B cell (primary cell): Measurements from ENCODE around the gene TEDC2. TPM values are rescaled to one million over a fixed set of nuclear protein-coding genes. Genes with fewer than 3 reads are reported as not detected.
A peak's percentile ranks its signal among the peaks of the same experiment; 100 is the strongest.

Experiments
- ATAC-seq: fragments of 200-7000 bp; cut with Tn5 transposase; one replicate; pipeline ENCODE4 v1.10.0; 2021; ENCODE audit warnings: low read depth, mild to moderate bottlenecking, moderate number of reproducible peaks, moderate library complexity
- CTCF ChIA-PET: fragments of 350-600 bp; sonication (Branson Sonifier 250); formaldehyde crosslinking; loops from one replicate; lab custom pipeline; 2021; ENCODE audit warnings: antibody characterized with exemption, inconsistent platforms; lab: Charles Lee
- POLR2A ChIA-PET: fragments of 350-600 bp; sonication (Branson Sonifier 250); formaldehyde crosslinking; loops from one replicate; lab custom pipeline; 2021; ENCODE audit warnings: antibody characterized with exemption; lab: Charles Lee
- DNase-seq: peaks from one replicate; pipeline ENCODE4 v3.0.0; 2013
- H2AFZ ChIP-seq: 2 replicates; pipeline ENCODE4 v1.6.1; 2012; ENCODE audit warnings: mild to moderate bottlenecking, low read depth, low read length; ENCODE audit not compliant: insufficient read depth, poor library complexity, severe bottlenecking
- H3K27ac ChIP-seq, 2 donors: 1 replicate in 1 of 2; 2 replicates in 1 of 2; pipeline ENCODE4 v1.5.1; 2012 to 2013; ENCODE audit warnings: low read length in 2 of 2, mild to moderate bottlenecking in 2 of 2, moderate library complexity in 1 of 2
- H3K27me3 ChIP-seq, 4 experiments: fragments of 200-600 bp in 1 of 4; sonication (generic) in 1 of 4; replicated peaks in 1 of 4; 1 replicate in 2 of 4; 2 replicates in 2 of 4; pipeline versions ENCODE4 v1.6.1 to v1.7.0; 2013 to 2016; ENCODE audit warnings: low read length in 3 of 4, mild to moderate bottlenecking in 2 of 4, mixed read lengths in 1 of 4, moderate library complexity in 1 of 4; ENCODE audit not compliant: insufficient read depth in 4 of 4, control insufficient read depth in 3 of 4; ENCODE audit errors: control extremely low read depth in 1 of 4
- H3K36me3 ChIP-seq, 2 experiments: replicated peaks in 1 of 2; 1 replicate in 1 of 2; 2 replicates in 1 of 2; pipeline versions ENCODE4 v1.6.1 to v1.7.1; 2013; ENCODE audit warnings: low read length in 1 of 2; ENCODE audit not compliant: insufficient read depth in 2 of 2, control insufficient read depth in 1 of 2; ENCODE audit errors: control extremely low read depth in 1 of 2, extremely low read depth in 1 of 2
- H3K4me1 ChIP-seq, 2 donors: fragments of 200-600 bp in 1 of 2; sonication (generic) in 1 of 2; 1 replicate in 1 of 2; 2 replicates in 1 of 2; pipeline versions ENCODE4 v1.5.1 to v1.6.1; 2013 to 2017; ENCODE audit warnings: low read length in 2 of 2; ENCODE audit not compliant: control insufficient read depth in 2 of 2, insufficient read depth in 2 of 2
- H3K4me2 ChIP-seq: replicated peaks from 2 replicates; pipeline ENCODE3; 2012; ENCODE audit warnings: mild to moderate bottlenecking, low read depth, low read length; ENCODE audit not compliant: poor library complexity, severe bottlenecking
- H3K4me3 ChIP-seq, 5 experiments: fragments of 200-600 bp in 1 of 5; sonication (generic) in 1 of 5; 1 replicate in 3 of 5; 2 replicates in 2 of 5; pipeline versions ENCODE4 v1.5.1 to v1.7.0; 2011 to 2016; ENCODE audit warnings: low read length in 4 of 5, mild to moderate bottlenecking in 4 of 5, low read depth in 2 of 5, control low read depth in 1 of 5, moderate library complexity in 1 of 5; ENCODE audit not compliant: insufficient read depth in 1 of 5; ENCODE audit errors: control extremely low read depth in 1 of 5, extremely low read depth in 1 of 5
- H3K79me2 ChIP-seq: fragments of 200-600 bp; sonication (generic); one replicate; pipeline ENCODE4 v1.6.0; 2016; ENCODE audit warnings: low read length; ENCODE audit not compliant: control insufficient read depth, insufficient read depth
- H3K9ac ChIP-seq: fragments of 200-600 bp; sonication (generic); 2 replicates; pipeline ENCODE4 v1.6.1; 2017; ENCODE audit warnings: mild to moderate bottlenecking, low read length, moderate library complexity
- H3K9me3 ChIP-seq, 3 donors: one replicate each; pipeline versions ENCODE4 v1.6.1 to v1.7.1; 2013; ENCODE audit warnings: low read length in 2 of 3; ENCODE audit not compliant: control insufficient read depth in 2 of 3, insufficient read depth in 1 of 3; ENCODE audit errors: control extremely low read depth in 1 of 3
- H4K20me1 ChIP-seq: 2 replicates; pipeline ENCODE4 v1.6.0; 2012; ENCODE audit warnings: mild to moderate bottlenecking, low read length; ENCODE audit not compliant: insufficient read depth, control insufficient read depth, poor library complexity, severe bottlenecking
- H3K27ac Mint-ChIP-seq: one replicate; pipeline ENCODE4 v1.8.0; 2021; ENCODE audit warnings: mixed read lengths
- H3K27me3 Mint-ChIP-seq: one replicate; pipeline ENCODE4 v1.8.0; 2021; ENCODE audit warnings: mixed read lengths
- H3K4me1 Mint-ChIP-seq: one replicate; pipeline ENCODE4 v1.8.0; 2021; ENCODE audit warnings: mixed read lengths
- H3K4me3 Mint-ChIP-seq: one replicate; pipeline ENCODE4 v1.8.0; 2021; ENCODE audit warnings: mixed read lengths
- H3K9me3 Mint-ChIP-seq: one replicate; pipeline ENCODE4 v1.8.0; 2022; ENCODE audit warnings: mixed read lengths; ENCODE audit not compliant: insufficient read depth
- CTCF ChIP-seq: fragments of 200-600 bp; IDR thresholded peaks from one replicate; pipeline ENCODE4 v1.8.0; 2022; ENCODE audit warnings: antibody characterized with exemption, mild to moderate bottlenecking
- EZH2 ChIP-seq: IDR thresholded peaks from 2 replicates; pipeline ENCODE4 v1.6.1; 2012; ENCODE audit warnings: borderline replicate concordance, low read depth, mild to moderate bottlenecking, moderate library complexity, low read length; ENCODE audit not compliant: insufficient read depth, poor library complexity, severe bottlenecking
- WGBS: methylation state at CpG from one replicate; pipeline ENCODE4 v1.1.5; 2013; ENCODE audit warnings: missing lambda C conversion rate; ENCODE audit not compliant: insufficient coverage; 5-methylcytosine and 5-hydroxymethylcytosine counted together
- intact Hi-C: fragments of 100-400 bp; cut with micrococcal nuclease; formaldehyde crosslinking; loops from one replicate; pipeline ENCODE4 v1.10.0; 2022
- polyA plus RNA-seq: library from polyadenylated mRNA; depleted of rRNA; stranded (reverse); fragments of >200 nt; gene quantifications from 2 replicates; pipeline ENCODE4 v1.2.3, GENCODE V29; 2012
- total RNA-seq, 2 donors: library from RNA; stranded (reverse); fragments of 120-200 nt in 1 of 2; gene quantifications; 1 replicate in 1 of 2; 2 replicates in 1 of 2; pipeline versions ENCODE4 v1.2.3 to v1.2.4, GENCODE V29; 2013 to 2022

TEDC2 gene
- total and polyA plus RNA-seq, 2 donors (not counting 1 experiment from before 2014, with no cell fraction given), result 1.1 to 2.9 TPM

GRCh38 chr16:2426941-2427361 is 33.0 kb upstream of the TEDC2 start:
- peaks cover 15% of the 10 kb centered on the region for H3K4me1 Mint-ChIP-seq
- peaks cover 9 to 26% of the 10 kb centered on the region in 2 donors for H3K4me1 ChIP-seq
- no peaks in the 10 kb centered on the region for H3K27me3 ChIP-seq
- DNase-seq (no peak), ATAC-seq (no peak)
- H3K9me3 ChIP-seq, result no peaks in the 10 kb centered on the region
- WGBS, result 98% methylated on average over 6 of the region's 6 CpGs
- H3K79me2 ChIP-seq, result peaks cover 11% of the 10 kb centered on the region
- no peak overlapping the region for H3K9ac ChIP-seq
- no peak overlapping the region for H2AFZ ChIP-seq
- TF ChIP-seq CTCF, result no peak
- no peak for TF ChIP-seq EZH2
- H3K27ac Mint-ChIP-seq, result no peak overlapping the region
- H4K20me1 ChIP-seq, result no peaks in the 10 kb centered on the region
- H3K27ac ChIP-seq, result no peak overlapping the region
- H3K4me3 ChIP-seq, result no peak overlapping the region
- peak overlapping the region; percentile 88 for H3K4me3 Mint-ChIP-seq
- intact Hi-C loops, result no loop called here
- H3K9me3 Mint-ChIP-seq, result no peaks in the 10 kb centered on the region
- ChIA-PET CTCF (interaction anchor here (1.7 to 4.1 kb wide), 2 partner anchors 16 to 60 kb away, joined by 5 to 31 read pairs; no protein-coding TSS in a partner anchor), POLR2A (interaction anchor here (0.5 kb wide), 1 partner anchor 11 kb away, joined by 8 read pairs; no protein-coding TSS in a partner anchor)
- H3K36me3 ChIP-seq, result no peaks in the 10 kb centered on the region
- no peak overlapping the region for H3K4me2 ChIP-seq
- H3K27me3 Mint-ChIP-seq, result no peaks in the 10 kb centered on the region

- Mint-ChIP-seq H3K27ac (no peak overlapping the region), H3K4me1 (peaks cover 15% of the 10 kb centered on the region), H3K4me3 (peak overlapping the region; percentile 88), H3K27me3 (no peaks in the 10 kb centered on the region), H3K9me3 (no peaks in the 10 kb centered on the region)
- intact Hi-C loops, result no loop called here
- 96% methylated on average over 3 of the region's 4 CpGs for WGBS
- ChIA-PET CTCF (interaction anchor here (1.1 to 4.4 kb wide), 4 partner anchors 17 to 233 kb away, joined by 3 to 31 read pairs (median 10); no protein-coding TSS in a partner anchor), POLR2A (interaction anchor here (0.5 kb wide), 1 partner anchor 10 kb away, joined by 8 read pairs; no protein-coding TSS in a partner anchor)
- no peaks in the 10 kb centered on the region for H3K27me3 ChIP-seq
- no peak overlapping the region for H3K4me3 ChIP-seq
- H3K36me3 ChIP-seq, result peaks cover 0 to 4% of the 10 kb centered on the region in 2 experiments
- peaks cover 9 to 22% of the 10 kb centered on the region in 2 donors for H3K4me1 ChIP-seq
- no peak for DNase-seq
- H2AFZ ChIP-seq, result no peak overlapping the region
- no peak overlapping the region for H3K27ac ChIP-seq
- no peak overlapping the region for H3K9ac ChIP-seq
- H4K20me1 ChIP-seq, result no peaks in the 10 kb centered on the region
- no peak for ATAC-seq
- TF ChIP-seq CTCF (no peak), EZH2 (no peak)
- H3K9me3 ChIP-seq, result no peaks in the 10 kb centered on the region
- peaks cover 11% of the 10 kb centered on the region for H3K79me2 ChIP-seq
- no peak overlapping the region for H3K4me2 ChIP-seq
Measured at GRCh38 chr16:2427526-2427925, 32.4 kb upstream of the TEDC2 start.
